ENCODE results near the gene AATK. TPM values are rescaled to one million over a fixed set of nuclear protein-coding genes. Genes with fewer than 3 reads are reported as not detected.

AATK gene
- total and polyA plus RNA-seq, 12 donors, result 1.5 to 8.5 (median 6.2) TPM

DNA sequence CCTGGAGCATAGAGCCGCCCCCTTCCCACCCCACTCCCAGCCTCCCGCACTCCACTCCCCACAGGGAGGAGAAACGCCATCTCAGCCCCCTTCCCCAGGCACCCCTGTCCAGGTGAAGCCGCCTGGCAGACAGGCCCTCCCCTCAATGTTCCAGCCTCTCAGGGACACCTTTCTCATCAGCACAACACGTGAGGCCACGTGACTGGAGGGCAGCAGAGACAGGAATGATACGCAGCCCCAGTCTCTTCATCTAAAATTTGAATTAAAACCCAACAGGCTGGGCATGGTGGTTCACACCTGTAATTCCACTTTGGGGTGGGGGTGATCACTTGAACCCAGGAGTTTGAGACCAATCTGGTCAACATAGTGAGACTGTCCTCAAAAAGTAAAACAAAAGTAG is 20.2 kb upstream of the AATK start:
- intact Hi-C loops (cut with DNase I), result no loop called here
- Histone ChIP-seq H3K4me1 (no peaks in the 10 kb centered on the region), H3K9me3 (no peaks in the 10 kb centered on the region), H3K4me3 (no peak overlapping the region), H3K27ac (no peak overlapping the region), H3K36me3 (peaks cover 0 to 17% (median 0%) of the 10 kb centered on the region in 9 donors), H3K27me3 (peaks cover 0 to 8% (median 0%) of the 10 kb centered on the region in 7 donors)
- no peak for ATAC-seq
- TF ChIP-seq, protein P1, sequence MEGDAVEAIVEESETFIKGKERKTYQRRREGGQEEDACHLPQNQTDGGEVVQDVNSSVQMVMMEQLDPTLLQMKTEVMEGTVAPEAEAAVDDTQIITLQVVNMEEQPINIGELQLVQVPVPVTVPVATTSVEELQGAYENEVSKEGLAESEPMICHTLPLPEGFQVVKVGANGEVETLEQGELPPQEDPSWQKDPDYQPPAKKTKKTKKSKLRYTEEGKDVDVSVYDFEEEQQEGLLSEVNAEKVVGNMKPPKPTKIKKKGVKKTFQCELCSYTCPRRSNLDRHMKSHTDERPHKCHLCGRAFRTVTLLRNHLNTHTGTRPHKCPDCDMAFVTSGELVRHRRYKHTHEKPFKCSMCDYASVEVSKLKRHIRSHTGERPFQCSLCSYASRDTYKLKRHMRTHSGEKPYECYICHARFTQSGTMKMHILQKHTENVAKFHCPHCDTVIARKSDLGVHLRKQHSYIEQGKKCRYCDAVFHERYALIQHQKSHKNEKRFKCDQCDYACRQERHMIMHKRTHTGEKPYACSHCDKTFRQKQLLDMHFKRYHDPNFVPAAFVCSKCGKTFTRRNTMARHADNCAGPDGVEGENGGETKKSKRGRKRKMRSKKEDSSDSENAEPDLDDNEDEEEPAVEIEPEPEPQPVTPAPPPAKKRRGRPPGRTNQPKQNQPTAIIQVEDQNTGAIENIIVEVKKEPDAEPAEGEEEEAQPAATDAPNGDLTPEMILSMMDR (IDR thresholded peaks at IDR 0.05), result no peak
- no peak for DNase-seq
- 86 to 91% methylated on average over 7 of the region's 7 CpGs for WGBS, 2 donors

DNA sequence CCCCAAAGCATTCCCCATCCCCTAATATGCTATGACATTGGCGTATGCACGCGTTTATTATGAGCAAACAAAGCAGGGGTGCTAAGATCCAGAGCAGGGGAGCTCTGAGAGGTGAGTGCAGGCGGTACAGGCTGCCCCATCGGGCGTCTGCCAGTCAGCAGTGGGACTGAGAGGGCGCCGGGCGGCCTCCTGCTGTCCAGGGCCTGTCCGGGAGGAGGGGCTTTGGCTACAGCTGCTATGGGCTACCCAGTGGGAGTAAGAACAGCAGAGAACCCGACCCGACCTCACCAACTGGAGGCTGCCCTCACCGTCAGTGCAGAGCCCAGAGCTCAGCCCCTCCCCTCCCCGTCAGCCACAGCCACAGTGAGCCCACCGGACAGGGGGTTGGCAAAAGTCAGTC is 18.5 kb upstream of the AATK start:
- Histone ChIP-seq H3K27ac (no peak overlapping the region), H3K36me3 (peaks cover 0 to 2% (median 0%) of the 10 kb centered on the region in 9 donors), H3K9me3 (no peaks in the 10 kb centered on the region), H3K27me3 (peaks cover 0 to 8% (median 0%) of the 10 kb centered on the region in 7 donors), H3K4me3 (no peak overlapping the region), H3K4me1 (peaks cover 0 to 8% (median 0%) of the 10 kb centered on the region in 9 donors)
- WGBS, 2 donors, result 34 to 37% methylated on average over 15 of the region's 15 CpGs
- intact Hi-C loops (cut with DNase I), result no loop called here
- TF ChIP-seq, protein P1 (IDR thresholded peaks at IDR 0.05), result no peak
- DNase-seq, result no peak
- no peak for ATAC-seq

DNA sequence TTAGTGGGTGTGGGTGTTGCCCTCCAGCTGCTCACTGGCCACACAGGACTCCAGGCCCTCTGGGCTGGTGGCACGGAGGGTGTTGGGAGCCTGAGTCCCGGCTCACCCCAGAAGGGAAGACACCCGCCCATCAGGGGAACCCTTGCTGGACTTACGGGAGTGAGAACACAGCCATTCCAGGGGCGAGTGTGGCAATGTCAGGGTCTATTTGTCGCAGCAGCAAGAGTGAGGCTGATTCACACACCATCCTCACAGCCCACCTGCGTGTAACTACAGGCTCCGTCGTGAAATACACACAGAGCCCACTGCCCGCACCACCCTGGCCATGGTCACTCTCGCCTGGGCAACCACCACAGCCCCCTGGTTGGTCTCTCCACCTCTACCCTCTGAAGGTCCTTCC is 17.8 kb upstream of the AATK start:
- H3K36me3 ChIP-seq, result no peaks in the 10 kb centered on the region
- DNase-seq, result no peak
- TF ChIP-seq, protein P1 (IDR thresholded peaks at IDR 0.05), result no peak
- no peak overlapping the region for H3K4me3 ChIP-seq
- no peaks in the 10 kb centered on the region for H3K9me3 ChIP-seq
- H3K27me3 ChIP-seq, result peaks cover 0 to 8% (median 0%) of the 10 kb centered on the region in 7 donors
- no peak overlapping the region for H3K27ac ChIP-seq
- intact Hi-C loops (cut with DNase I), result no loop called here
- peaks cover 0 to 10% (median 0%) of the 10 kb centered on the region in 9 donors for H3K4me1 ChIP-seq
- ATAC-seq, result no peak
- WGBS, 2 donors, result 93 to 94% methylated on average over 11 of the region's 11 CpGs

DNA sequence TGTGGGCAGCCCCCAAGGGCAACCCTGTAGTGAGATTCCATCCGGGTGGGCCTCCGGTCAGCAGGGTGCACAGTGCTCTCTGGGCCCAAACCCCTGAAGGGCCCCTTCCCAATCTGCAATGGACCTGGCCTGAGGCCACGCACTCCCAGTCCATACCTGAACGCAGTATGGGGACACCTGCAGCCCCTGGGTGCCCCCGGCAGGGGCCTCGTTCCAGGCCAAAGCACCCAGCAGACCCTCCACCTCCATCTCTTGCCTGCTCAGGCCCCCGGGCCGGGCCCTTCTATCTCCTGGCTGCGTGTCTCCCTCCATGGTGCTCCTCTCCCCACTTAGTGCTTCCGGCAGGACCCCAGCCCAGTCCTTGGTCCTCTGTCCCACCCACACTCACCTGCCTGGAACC is 17.3 kb upstream of the AATK start:
- WGBS, 2 donors, result 88 to 91% methylated on average over 10 of the region's 10 CpGs
- peaks cover 0 to 10% (median 0%) of the 10 kb centered on the region in 9 donors for H3K4me1 ChIP-seq
- peaks cover 0 to 8% (median 0%) of the 10 kb centered on the region in 7 donors for H3K27me3 ChIP-seq
- ATAC-seq (peak in 1 of 8 donors; percentile 4), DNase-seq (no peak)
- intact Hi-C loops (cut with DNase I), result no loop called here
- no peaks in the 10 kb centered on the region for H3K9me3 ChIP-seq
- H3K4me3 ChIP-seq, result no peak overlapping the region
- H3K36me3 ChIP-seq, result no peaks in the 10 kb centered on the region
- H3K27ac ChIP-seq, result no peak overlapping the region
- TF ChIP-seq, protein P1 (IDR thresholded peaks at IDR 0.05), result no peak
